HG03175 (cell line): ENCODE data around the gene ALB.

ENCODE experiments used
- ATAC-seq: cut with Tn5 transposase; IDR thresholded peaks from one replicate; pipeline ENCODE4 v1.9.1; 2021; ENCODE audit warnings: mild to moderate bottlenecking, moderate library complexity; ENCODE audit not compliant: unreplicated experiment

ALB gene

GRCh38 chr4:73429118-73429517 is 25.0 kb downstream of the ALB start:
- no peak for ATAC-seq

- ATAC-seq: no peak
Measured at GRCh38 chr4:73429826-73430587, 25.9 kb downstream of the ALB start.

GRCh38 chr4:73431813-73432168 is 27.7 kb downstream of the ALB start:
- no peak for ATAC-seq

- no peak for ATAC-seq
Measured at GRCh38 chr4:73432169-73433000, 28.3 kb downstream of the ALB start.

GRCh38 chr4:73433140-73433539 is 29.1 kb downstream of the ALB start:
- ATAC-seq: no peak

GRCh38 chr4:73434311-73434710 is 30.2 kb downstream of the ALB start:
- peak; percentile 77 for ATAC-seq

- ATAC-seq: no peak
Measured at GRCh38 chr4:73435984-73436383, 31.9 kb downstream of the ALB start, which contains the start of gene AFP. AFP (plus strand) TSS chr4:73436221; CDS start chr4:73436263, 42 bp downstream.

- ATAC-seq: no peak
Measured at GRCh38 chr4:73436674-73437557, 32.8 kb downstream of the ALB start.

GRCh38 chr4:73437558-73437956 is 33.5 kb downstream of the ALB start:
- ATAC-seq: no peak

- no peak for ATAC-seq
Measured at GRCh38 chr4:73438048-73438447, 34.0 kb downstream of the ALB start.

GRCh38 chr4:73438582-73439215 is 34.6 kb downstream of the ALB start:
- no peak for ATAC-seq

GRCh38 chr4:73439445-73439844 is 35.4 kb downstream of the ALB start:
- ATAC-seq: no peak

GRCh38 chr4:73439991-73440390 is 35.9 kb downstream of the ALB start:
- no peak for ATAC-seq

GRCh38 chr4:73440653-73441052 is 36.6 kb downstream of the ALB start:
- ATAC-seq: no peak

GRCh38 chr4:73442275-73442674 is 38.2 kb downstream of the ALB start:
- no peak for ATAC-seq

- ATAC-seq: no peak
Measured at GRCh38 chr4:73443224-73443623, 39.1 kb downstream of the ALB start.

- no peak for ATAC-seq
Measured at GRCh38 chr4:73445383-73446335, 41.6 kb downstream of the ALB start.

- ATAC-seq: peak; percentile 100
Measured at GRCh38 chr4:73446336-73446938, 42.4 kb downstream of the ALB start.

GRCh38 chr4:73447671-73448070 is 43.6 kb downstream of the ALB start:
- ATAC-seq: no peak
